ENCODE data around the gene TMEM114.

The TMEM114 gene

DNA sequence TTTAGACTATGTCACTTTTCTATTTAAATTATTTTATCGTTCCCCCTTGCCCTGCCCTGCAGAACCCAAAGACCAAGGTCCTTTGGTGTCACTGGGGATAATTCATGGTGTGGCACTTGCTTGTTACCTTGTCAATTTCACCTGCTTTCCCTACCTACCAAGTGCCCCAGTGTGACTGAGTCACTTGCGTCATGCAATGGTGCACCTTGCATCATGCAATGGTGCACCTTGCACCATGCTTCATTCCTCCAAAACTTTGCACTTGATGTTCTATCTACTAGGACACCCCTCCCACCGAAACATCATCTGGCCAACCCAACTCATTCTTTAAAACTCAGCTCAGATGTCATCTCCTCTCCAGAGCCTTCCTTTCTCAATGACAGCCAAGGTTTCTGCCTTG, 47.1 kb downstream of the TMEM114 start:
- no peak for DNase-seq

DNA sequence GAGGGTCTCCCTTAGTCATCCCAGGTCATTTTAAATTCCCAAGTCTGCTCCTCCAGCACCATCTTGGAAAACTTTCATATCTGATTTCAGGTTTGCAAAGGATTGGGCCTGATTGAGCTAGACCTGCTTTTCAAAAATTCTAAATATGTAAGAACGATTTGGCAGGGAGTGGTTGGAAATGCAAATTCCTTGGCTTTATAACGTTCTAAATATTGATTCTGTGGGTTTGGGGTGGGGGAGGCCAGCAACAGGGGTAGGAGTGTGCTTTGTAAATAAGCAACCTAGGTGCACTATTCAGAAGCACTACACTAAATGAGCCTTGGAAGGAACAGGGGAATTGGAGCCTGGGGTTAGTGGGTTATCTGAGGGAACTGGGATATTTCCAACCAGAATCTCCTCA, 47.9 kb downstream of the TMEM114 start:
- no peak for DNase-seq

- no peak for DNase-seq
Measured at GRCh38 chr16:8541868-8542267, 48.4 kb downstream of the TMEM114 start.

GRCh38 chr16:8537691-8538342, 52.5 kb downstream of the TMEM114 start:
- no peak for DNase-seq

DNA sequence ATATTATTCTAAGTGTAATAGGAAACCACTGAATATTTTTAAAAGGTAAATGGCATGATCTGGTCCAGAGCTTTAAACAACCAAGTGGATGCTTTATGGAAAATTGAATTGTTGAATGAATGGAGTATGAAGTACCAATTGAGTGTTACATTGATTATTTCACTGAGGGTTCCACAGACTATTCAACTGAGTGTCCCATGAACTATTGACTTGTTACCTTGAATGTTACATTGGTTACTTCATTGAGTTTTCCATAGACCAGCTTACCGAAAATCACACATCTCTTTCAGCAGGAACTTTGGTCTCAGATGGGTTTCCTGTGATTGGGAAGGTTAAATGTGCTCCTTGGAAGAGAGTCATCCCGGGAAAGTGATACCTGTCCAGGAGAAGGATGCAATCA, 56.8 kb downstream of the TMEM114 start:
- DNase-seq = no peak

DNA sequence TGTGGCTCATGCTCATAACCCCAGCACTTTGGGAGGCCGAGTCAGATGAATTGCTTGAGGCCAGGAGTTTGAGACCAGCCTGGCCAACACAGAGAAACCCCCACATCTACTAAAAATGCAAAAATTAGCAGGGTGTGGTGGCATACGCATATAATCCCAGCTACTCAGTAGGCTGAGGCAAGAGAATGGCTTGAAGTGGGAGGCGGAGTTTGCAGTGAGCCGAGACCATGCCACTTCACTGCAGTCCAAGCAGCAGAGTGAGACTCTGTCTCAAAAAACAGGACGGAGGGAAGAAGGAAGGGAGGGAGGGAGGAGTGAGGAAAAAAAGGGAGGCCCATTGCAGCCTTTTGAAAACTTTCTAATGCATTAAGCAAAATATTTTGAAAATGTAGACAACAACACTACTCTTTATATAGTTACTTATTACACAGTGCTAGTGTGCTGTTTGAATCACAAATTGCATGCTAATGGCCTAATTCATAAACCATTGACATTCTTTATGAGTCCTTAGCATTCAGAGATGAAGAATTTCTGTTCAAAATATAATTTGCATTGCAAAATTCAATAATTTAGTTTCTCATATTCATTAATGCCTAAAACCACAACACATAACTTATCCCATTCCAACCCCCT, 59.4 kb downstream of the TMEM114 start:
- no peak for DNase-seq

DNA sequence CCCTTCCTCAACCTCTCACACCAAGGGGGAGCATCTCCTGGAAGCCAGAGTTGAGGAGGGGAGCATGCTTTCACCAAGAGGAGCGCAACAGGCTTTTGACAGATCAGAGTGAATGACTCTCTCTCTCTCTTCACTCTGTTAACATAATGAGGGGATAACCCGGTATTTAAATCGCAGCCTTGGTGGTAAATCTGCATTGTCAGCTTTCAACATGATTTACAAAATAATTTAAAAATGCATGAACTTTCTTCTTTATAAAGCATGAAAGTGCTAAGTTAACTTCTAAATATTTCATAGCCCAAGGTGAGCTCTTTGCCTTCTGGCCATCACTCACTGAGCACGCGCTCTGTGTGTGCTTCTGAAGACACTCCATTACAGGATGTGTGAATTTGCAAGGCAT, 61.8 kb downstream of the TMEM114 start:
- DNase-seq = no peak

GRCh38 chr16:8523932-8524331, 66.4 kb downstream of the TMEM114 start:
- DNase-seq = no peak

DNA sequence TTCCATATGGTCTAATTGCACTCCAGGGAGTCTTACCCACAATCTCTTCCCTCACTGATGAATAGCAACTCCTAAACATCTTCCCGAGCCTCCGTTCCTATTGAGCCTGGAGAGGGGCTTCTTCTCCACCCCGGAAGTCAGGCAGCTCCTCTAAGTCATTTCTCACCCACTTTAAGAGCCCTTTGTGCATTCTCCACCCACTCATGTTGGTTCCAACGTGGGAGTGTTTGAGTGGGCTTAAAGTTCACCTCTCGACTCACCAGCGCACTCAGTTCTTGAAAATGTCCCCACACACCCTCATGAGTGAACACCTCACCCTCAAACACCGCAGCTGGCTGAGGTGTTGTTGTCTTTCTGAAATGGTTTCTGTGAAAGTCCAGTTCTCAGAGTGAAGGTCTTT, 67.6 kb downstream of the TMEM114 start:
- no peak for DNase-seq

DNA sequence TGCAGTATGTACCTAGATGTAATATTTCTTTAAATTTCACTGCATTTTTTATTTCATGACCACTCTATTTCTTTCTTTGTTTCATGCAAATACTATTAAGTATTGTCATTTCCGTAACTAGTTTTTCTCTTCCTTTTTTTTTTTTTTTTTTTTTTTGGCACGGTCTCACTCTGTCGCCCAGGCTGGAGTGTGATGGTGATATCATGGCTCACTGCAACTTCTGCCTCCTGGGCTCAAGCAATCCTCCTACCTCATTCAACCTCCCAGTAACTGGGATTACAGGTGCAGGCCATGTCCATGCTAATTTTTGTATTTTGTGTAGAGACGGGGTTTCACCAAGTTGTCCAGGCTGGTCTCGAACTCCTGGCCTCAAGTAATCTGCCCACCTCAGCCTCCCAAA, 70.7 kb downstream of the TMEM114 start:
- no peak for DNase-seq
